Measurements from ENCODE around the gene ZNF618. TPM values are rescaled to one million over a fixed set of nuclear protein-coding genes. Genes with fewer than 3 reads are reported as not detected.

Gene ZNF618
- total RNA-seq, 1 donor from 2014 or later, result 10.2 TPM

- intact Hi-C loops (cut with DNase I), result no loop called here
- H3K9me3 ChIP-seq, result peaks cover 6% of the 10 kb centered on the region
- H3K4me1 ChIP-seq, result peaks cover 18% of the 10 kb centered on the region
- H3K4me3 ChIP-seq, result no peak overlapping the region
- no peaks in the 10 kb centered on the region for H3K36me3 ChIP-seq
- H3K27ac ChIP-seq, result no peak overlapping the region
- DNase-seq, result no peak
- ATAC-seq, result peak in 1 of 2 donors; percentile 57
- H3K27me3 ChIP-seq (ENCODE audit: low read depth), result no peaks in the 10 kb centered on the region
- no peak for TF ChIP-seq CTCF (IDR thresholded peaks at IDR 0.05)
These were observed 53.7 kb downstream of the ZNF618 start for GRCh38 chr9:113929634-113930389.

DNA sequence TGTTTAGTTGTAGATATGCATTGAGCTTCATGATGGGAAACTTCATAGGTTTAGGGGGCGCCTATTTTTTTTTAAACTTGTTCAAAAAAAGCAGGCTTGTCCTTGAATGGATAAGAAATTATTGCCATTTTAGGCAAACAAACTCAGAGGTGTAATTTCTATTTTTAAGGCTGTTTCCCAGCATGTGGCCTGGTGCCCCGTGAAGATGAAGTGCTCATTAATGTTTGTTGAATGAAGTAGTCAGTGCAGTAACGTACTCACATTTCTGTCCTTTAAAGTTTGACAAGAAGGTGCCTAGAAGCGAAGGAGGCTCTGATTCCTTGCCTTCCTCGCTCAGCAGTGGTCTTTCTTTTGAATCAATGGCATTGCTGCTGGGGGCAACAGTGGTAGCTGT lies 54.3 kb downstream of the ZNF618 start:
- Histone ChIP-seq H3K4me3 (no peak overlapping the region), H3K27ac (no peak overlapping the region), H3K36me3 (no peaks in the 10 kb centered on the region), H3K9me3 (peaks cover 6% of the 10 kb centered on the region), H3K4me1 (peaks cover 18% of the 10 kb centered on the region), H3K27me3 (ENCODE audit: low read depth) (no peaks in the 10 kb centered on the region)
- DNase-seq (no peak), ATAC-seq (no peak)
- TF ChIP-seq CTCF (IDR thresholded peaks at IDR 0.05), result no peak
- intact Hi-C loops (cut with DNase I), result no loop called here

- intact Hi-C loops (cut with DNase I), result no loop called here
- no peaks in the 10 kb centered on the region for H3K36me3 ChIP-seq
These were observed 55.0 kb downstream of the ZNF618 start for GRCh38 chr9:113931140-113931539.

DNA sequence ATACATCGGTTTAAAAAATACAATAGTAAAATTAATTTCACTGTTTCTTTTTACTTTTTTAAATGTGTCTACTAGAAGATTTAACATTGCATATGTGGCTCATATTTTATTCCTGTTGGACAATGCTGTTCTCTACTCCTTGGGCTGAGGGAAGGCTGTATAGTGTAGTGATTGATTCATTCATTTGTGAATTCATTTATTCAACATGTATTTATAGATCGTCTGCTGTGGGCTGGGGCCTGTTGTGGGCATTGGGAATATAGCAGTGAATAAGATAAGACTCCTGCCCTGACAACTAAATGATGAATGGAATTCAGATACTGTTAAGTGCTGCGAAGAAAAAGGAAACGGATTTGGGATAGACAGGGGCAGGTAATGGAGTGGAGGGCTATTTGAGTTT lies 55.7 kb downstream of the ZNF618 start:
- Histone ChIP-seq H3K27ac (no peak overlapping the region), H3K4me1 (peaks cover 18% of the 10 kb centered on the region), H3K27me3 (ENCODE audit: low read depth) (no peaks in the 10 kb centered on the region), H3K9me3 (peaks cover 6% of the 10 kb centered on the region), H3K36me3 (no peaks in the 10 kb centered on the region), H3K4me3 (no peak overlapping the region)
- intact Hi-C loops (cut with DNase I), result no loop called here
- DNase-seq (no peak), ATAC-seq (no peak)
- TF ChIP-seq CTCF (IDR thresholded peaks at IDR 0.05), result no peak

More at GRCh38 chr9:113931140-113931539, 55.0 kb downstream of the ZNF618 start:
- H3K9me3 ChIP-seq, result peaks cover 6% of the 10 kb centered on the region
- no peak overlapping the region for H3K27ac ChIP-seq
- no peaks in the 10 kb centered on the region for H3K27me3 ChIP-seq (ENCODE audit: low read depth)
- H3K4me3 ChIP-seq, result no peak overlapping the region
- H3K4me1 ChIP-seq, result peaks cover 18% of the 10 kb centered on the region
- no peak for ATAC-seq
- DNase-seq, result no peak
- no peak for TF ChIP-seq CTCF (IDR thresholded peaks at IDR 0.05)

DNA sequence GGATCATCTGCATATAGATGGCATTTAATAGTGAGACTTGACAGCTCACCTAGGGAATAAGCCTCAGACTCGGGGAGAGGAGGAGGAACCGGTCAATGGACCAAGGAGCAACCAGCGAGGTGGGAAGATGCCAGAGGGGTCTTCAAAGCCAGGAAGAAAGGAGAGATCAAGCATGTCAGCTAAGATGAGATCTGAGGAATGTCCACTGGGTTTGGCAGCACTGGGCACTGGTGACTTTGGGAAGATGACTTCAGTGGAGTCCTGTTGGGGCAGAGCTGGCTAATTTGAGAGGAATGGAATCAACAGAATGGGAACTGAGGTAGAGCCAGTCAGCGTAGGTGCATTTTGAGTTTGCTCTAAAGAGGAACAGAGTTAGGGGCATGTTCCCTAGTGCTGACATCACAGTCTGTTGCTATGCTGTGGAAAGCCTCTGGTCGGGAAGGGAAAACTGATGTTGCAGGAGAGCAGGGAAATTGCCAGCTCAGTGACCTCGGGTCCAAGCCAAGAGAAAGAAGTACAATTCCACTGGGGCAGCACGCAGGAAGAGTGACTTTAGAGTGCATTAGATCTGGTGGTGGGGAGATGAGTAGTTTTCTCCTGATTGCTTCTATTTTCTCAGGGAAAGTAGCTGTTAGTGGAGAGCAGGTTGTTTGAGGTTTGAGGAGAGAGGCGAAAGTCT lies 56.9 kb downstream of the ZNF618 start:
- ATAC-seq, result no peak
- TF ChIP-seq CTCF (IDR thresholded peaks at IDR 0.05), result no peak
- Histone ChIP-seq H3K27me3 (ENCODE audit: low read depth) (no peaks in the 10 kb centered on the region), H3K9me3 (peaks cover 4% of the 10 kb centered on the region), H3K36me3 (no peaks in the 10 kb centered on the region), H3K27ac (no peak overlapping the region), H3K4me1 (peaks cover 18% of the 10 kb centered on the region), H3K4me3 (no peak overlapping the region)
- intact Hi-C loops (cut with DNase I), result no loop called here
- no peak for DNase-seq

Measured in lower lobe of right lung (tissue), 2 donors.